Smooth muscle cell (in vitro differentiated cells): Measurements from ENCODE around the gene PRKCA. TPM values are rescaled to one million over a fixed set of nuclear protein-coding genes. Genes with fewer than 3 reads are reported as not detected.
A peak's percentile ranks its signal among the peaks of the same experiment; 100 is the strongest.

ENCODE experiments used
- DNase-seq: peaks from one replicate; lab custom pipeline; 2025; ENCODE audit not compliant: unreplicated experiment; lab: John Stamatoyannopoulos, UW
- H2AFZ ChIP-seq: fragments of 200-600 bp; sonication (generic); 2 replicates; pipeline ENCODE4 v1.6.0; 2016; ENCODE audit warnings: antibody characterized with exemption, low read depth, mild to moderate bottlenecking
- H3F3A ChIP-seq: fragments of 200-600 bp; sonication (generic); 2 replicates; pipeline ENCODE4 v1.6.0; 2017; ENCODE audit warnings: antibody characterized with exemption, low read depth
- H3K27ac ChIP-seq: fragments of 200-600 bp; sonication (generic); 2 replicates; pipeline ENCODE4 v1.5.1; 2016; ENCODE audit warnings: low read depth, mild to moderate bottlenecking
- H3K27me3 ChIP-seq: fragments of 200-600 bp; sonication (generic); 2 replicates; pipeline ENCODE4 v1.6.1; 2016; ENCODE audit warnings: low read depth, mild to moderate bottlenecking
- H3K36me3 ChIP-seq: fragments of 200-600 bp; sonication (generic); 2 replicates; pipeline ENCODE4 v1.5.1; 2016; ENCODE audit warnings: low read depth
- H3K4me1 ChIP-seq: fragments of 200-600 bp; sonication (generic); 2 replicates; pipeline ENCODE4 v1.5.1; 2016; ENCODE audit warnings: low read depth
- H3K4me2 ChIP-seq: fragments of 200-600 bp; sonication (generic); 2 replicates; pipeline ENCODE4 v1.6.0; 2016; ENCODE audit warnings: mild to moderate bottlenecking
- H3K4me3 ChIP-seq: fragments of 200-600 bp; sonication (generic); 2 replicates; pipeline ENCODE4 v1.5.1; 2016; ENCODE audit warnings: mild to moderate bottlenecking
- H3K79me2 ChIP-seq: fragments of 200-600 bp; sonication (generic); 2 replicates; pipeline ENCODE4 v1.6.0; 2016; ENCODE audit warnings: low read depth, mild to moderate bottlenecking
- H3K9ac ChIP-seq: fragments of 200-600 bp; sonication (generic); 2 replicates; pipeline ENCODE4 v1.6.0; 2016; ENCODE audit warnings: low read depth
- H3K9me3 ChIP-seq: fragments of 200-600 bp; sonication (generic); replicated peaks from 2 replicates; pipeline ENCODE4 v1.5.1; 2016; ENCODE audit warnings: low read depth
- H4K20me1 ChIP-seq: fragments of 200-600 bp; sonication (generic); 2 replicates; pipeline ENCODE4 v1.6.0; 2016; ENCODE audit warnings: low read depth
- CTCF ChIP-seq: fragments of 200-600 bp; sonication (generic); IDR thresholded peaks from 2 replicates; pipeline ENCODE4 v1.5.1; 2017; ENCODE audit warnings: borderline replicate concordance, mild to moderate bottlenecking, antibody characterized with exemption; ENCODE audit not compliant: insufficient read depth, poor library complexity, severe bottlenecking
- WGBS: methylation state at CpG from one replicate; pipeline ENCODE4 v1.1.7; 2016; ENCODE audit warnings: low lambda C conversion rate; 5-methylcytosine and 5-hydroxymethylcytosine counted together
- polyA plus RNA-seq: library from polyadenylated mRNA; unstranded; fragments of >200 nt; fragmentation: Nextera tagmentation; extraction: Ambion mirVana; gene quantifications from 2 replicates; pipeline ENCODE4 v1.2.1, GENCODE V29; 2016
- total RNA-seq: library from RNA; depleted of rRNA; stranded (reverse); fragments of >200 nt; gene quantifications from 2 replicates; pipeline ENCODE4 v1.2.3, GENCODE V29; 2014

PRKCA gene
- total and polyA plus RNA-seq, 2 experiments from 2014 or later = 0.78 to 7.1 TPM

- DNase-seq = no peak
- TF ChIP-seq CTCF = no peak
- peaks cover 6% of the 10 kb centered on the region for H3K4me1 ChIP-seq
- WGBS = 69% methylated on average over 9 of the region's 9 CpGs
- no peak overlapping the region for H3K9ac ChIP-seq
- H3K9me3 ChIP-seq = no peaks in the 10 kb centered on the region
- no peak overlapping the region for H2AFZ ChIP-seq
- H3K27ac ChIP-seq = no peak overlapping the region
- H3K4me3 ChIP-seq = no peak overlapping the region
- no peaks in the 10 kb centered on the region for H4K20me1 ChIP-seq
- no peak overlapping the region for H3K4me2 ChIP-seq
- H3F3A ChIP-seq = peaks cover 11% of the 10 kb centered on the region
- no peaks in the 10 kb centered on the region for H3K27me3 ChIP-seq
- no peaks in the 10 kb centered on the region for H3K36me3 ChIP-seq
- no peaks in the 10 kb centered on the region for H3K79me2 ChIP-seq
Measured at GRCh38 chr17:66654106-66654740, 351.8 kb downstream of the PRKCA start.

- WGBS = 93% methylated on average over 7 of the region's 7 CpGs
- no peak overlapping the region for H3K27ac ChIP-seq
Measured at GRCh38 chr17:66654764-66655163, 352.4 kb downstream of the PRKCA start.

GRCh38 chr17:66655461-66655860, 353.0 kb downstream of the PRKCA start:
- H3K9me3 ChIP-seq = no peaks in the 10 kb centered on the region
- H3K4me2 ChIP-seq = peak overlapping the region; percentile 14
- no peaks in the 10 kb centered on the region for H3K27me3 ChIP-seq
- TF ChIP-seq CTCF = no peak
- H3K27ac ChIP-seq = peak overlapping the region; percentile 5
- H3K36me3 ChIP-seq = no peaks in the 10 kb centered on the region
- no peak overlapping the region for H3K4me3 ChIP-seq
- H2AFZ ChIP-seq = no peak overlapping the region
- no peaks in the 10 kb centered on the region for H4K20me1 ChIP-seq
- peaks cover 6% of the 10 kb centered on the region for H3K4me1 ChIP-seq
- no peak overlapping the region for H3K9ac ChIP-seq
- no peaks in the 10 kb centered on the region for H3K79me2 ChIP-seq
- no peak for DNase-seq
- H3F3A ChIP-seq = peaks cover 11% of the 10 kb centered on the region
- WGBS = 89% methylated on average over 2 of the region's 2 CpGs

More at GRCh38 chr17:66654764-66655163, 352.4 kb downstream of the PRKCA start:
- no peak for DNase-seq
- Histone ChIP-seq H3K36me3 (no peaks in the 10 kb centered on the region), H3K27me3 (no peaks in the 10 kb centered on the region), H3F3A (peaks cover 11% of the 10 kb centered on the region), H3K4me3 (no peak overlapping the region), H3K4me1 (peaks cover 6% of the 10 kb centered on the region), H4K20me1 (no peaks in the 10 kb centered on the region), H3K9me3 (no peaks in the 10 kb centered on the region), H3K79me2 (no peaks in the 10 kb centered on the region), H3K9ac (no peak overlapping the region), H3K4me2 (no peak overlapping the region), H2AFZ (no peak overlapping the region)
- TF ChIP-seq CTCF = no peak

- Histone ChIP-seq H3K4me3 (no peak overlapping the region), H3K27ac (peak overlapping the region; percentile 19), H4K20me1 (no peaks in the 10 kb centered on the region), H3K9me3 (no peaks in the 10 kb centered on the region), H3K27me3 (no peaks in the 10 kb centered on the region), H3K9ac (no peak overlapping the region), H3K4me2 (peak overlapping the region; percentile 68), H2AFZ (no peak overlapping the region), H3K79me2 (no peaks in the 10 kb centered on the region), H3K36me3 (no peaks in the 10 kb centered on the region), H3F3A (peaks cover 11% of the 10 kb centered on the region), H3K4me1 (peaks cover 6% of the 10 kb centered on the region)
- no peak for DNase-seq
- WGBS = 5% methylated on average over 4 of the region's 4 CpGs
- TF ChIP-seq CTCF = no peak
Measured at GRCh38 chr17:66655861-66656260, 353.4 kb downstream of the PRKCA start.
